GM10266 (cell line): Measurements from ENCODE around the gene SLC1A3.
A peak's percentile ranks its signal among the peaks of the same experiment; 100 is the strongest.

Source experiments
- DNase-seq: peaks from one replicate; pipeline ENCODE4 v3.0.0; 2012; ENCODE audit errors: extremely low spot score
- CTCF ChIP-seq: IDR thresholded peaks from 2 replicates; pipeline ENCODE4 v1.5.1; 2012; ENCODE audit warnings: mild to moderate bottlenecking, low read depth; ENCODE audit not compliant: control insufficient read depth, insufficient read depth; ENCODE audit errors: missing control alignments

Gene SLC1A3

DNA sequence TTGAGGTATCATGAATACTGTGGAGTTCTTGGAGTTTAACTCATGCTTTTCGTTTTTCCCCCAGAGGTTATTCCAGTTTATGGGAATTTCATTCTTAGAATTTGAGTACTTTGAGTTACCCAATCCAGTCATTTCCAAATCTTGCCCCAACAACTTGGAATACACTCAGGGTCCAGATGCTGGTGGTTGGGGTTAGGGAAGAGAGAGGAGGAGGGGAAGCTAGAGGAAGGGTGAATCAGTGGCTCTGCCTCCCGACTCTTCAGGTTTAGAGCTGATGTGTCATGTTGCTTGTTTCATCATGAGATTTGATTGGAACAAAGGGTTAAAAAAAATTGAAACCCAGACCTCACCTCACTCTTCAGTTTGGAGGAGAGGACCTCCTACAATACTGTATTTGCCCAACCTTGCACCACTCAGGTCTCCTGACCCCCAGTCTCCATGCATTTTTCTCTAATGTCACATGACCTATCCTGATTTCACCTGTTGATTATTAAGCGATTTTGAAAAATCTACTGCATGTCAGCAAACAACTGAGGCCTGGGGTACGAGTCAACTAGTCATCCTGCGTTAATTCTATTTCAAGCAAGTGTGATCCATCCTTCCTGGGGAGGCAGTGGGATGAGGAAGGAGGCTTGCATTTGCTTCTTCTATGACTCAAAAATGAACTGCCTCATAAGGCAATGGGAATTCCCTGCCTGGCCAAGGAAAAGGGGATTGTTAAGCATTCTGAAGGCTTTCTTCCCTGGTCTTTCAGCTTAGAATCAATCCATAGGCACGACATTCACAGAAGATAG is 6.2 kb upstream of the SLC1A3 start:
- DNase-seq = no peak
- TF ChIP-seq CTCF = no peak

- no peak for DNase-seq
- no peak for TF ChIP-seq CTCF
Observed at GRCh38 chr5:36600917-36601527, 5.4 kb upstream of the SLC1A3 start.

DNA sequence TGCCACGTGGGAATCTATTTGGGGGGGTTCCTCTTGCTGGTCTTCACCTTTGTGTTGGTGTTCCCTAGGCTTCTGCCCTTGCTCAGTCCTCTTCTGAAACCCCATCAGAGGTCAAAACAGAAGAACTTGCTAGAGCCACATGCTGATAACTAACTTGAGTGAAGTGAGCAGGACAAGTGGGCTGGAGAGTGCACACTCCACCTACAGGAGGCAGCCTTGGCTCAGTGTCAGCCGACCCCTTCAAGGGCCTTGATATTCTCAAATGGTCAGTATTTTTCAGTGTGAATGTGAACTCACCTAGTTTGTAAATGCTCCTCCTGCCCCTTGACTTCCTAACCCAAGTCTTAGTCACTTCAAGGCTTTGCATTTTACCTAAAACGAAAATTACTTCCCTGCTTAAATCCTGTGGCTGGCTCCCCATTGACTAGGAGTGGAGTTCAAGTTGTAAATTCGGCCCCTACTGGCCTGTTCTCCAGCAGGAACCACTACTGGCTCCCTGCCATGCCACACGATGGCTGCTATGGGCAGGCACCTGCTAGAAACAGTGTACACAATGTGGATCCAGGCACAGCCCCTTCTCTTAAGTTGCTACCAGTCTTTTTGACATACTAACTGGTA is 3.6 kb upstream of the SLC1A3 start:
- DNase-seq = peak; percentile 33
- TF ChIP-seq CTCF = peak; percentile 44

DNA sequence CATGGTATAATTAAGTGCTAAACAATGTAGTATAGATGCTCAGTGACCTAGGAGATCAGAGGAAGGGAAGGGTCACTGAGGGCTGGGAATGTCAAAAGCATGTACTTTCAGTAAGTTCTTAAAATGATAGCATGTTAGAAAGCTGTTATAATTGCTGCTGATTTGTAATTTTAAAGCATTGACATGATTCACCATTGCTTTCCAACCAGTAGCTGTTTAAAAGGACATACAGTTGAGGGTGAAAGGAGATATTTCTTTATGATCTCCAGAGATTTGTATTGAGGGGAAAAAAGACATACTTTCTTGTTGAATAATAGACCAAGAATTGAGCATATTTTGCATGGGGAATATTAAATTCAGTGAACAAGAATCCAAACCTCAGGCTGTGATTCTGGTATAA is 1.2 kb upstream of the SLC1A3 start:
- no peak for TF ChIP-seq CTCF
- DNase-seq = no peak

DNA sequence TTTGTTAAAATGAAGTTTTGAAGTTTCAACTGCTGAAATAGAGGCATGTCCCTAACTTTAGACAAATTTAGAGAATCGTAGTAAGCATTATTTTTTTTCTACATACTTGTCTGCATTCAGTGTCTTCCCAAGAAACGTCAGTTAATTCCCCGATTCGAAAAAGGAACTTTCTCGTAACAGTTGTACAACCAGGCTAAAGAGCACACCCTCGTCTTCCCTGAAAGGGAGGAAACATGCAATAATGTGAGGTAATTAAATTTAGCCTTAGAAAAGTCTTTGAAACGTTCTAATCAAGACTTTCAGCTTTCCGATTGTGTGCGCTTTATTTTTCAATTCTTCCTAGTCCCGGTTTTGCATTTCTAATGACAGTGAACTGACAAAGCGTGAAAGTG is 374 bp upstream of the SLC1A3 start:
- TF ChIP-seq CTCF = no peak
- no peak for DNase-seq

- DNase-seq = no peak
Observed at GRCh38 chr5:36607114-36607571, 737 bp downstream of the SLC1A3 start.

More at GRCh38 chr5:36607114-36607571, 737 bp downstream of the SLC1A3 start:
- TF ChIP-seq CTCF = no peak
